Ovary (tissue), 9 donors: Measurements from ENCODE around the gene PRODH2. TPM values are rescaled to one million over a fixed set of nuclear protein-coding genes. Genes with fewer than 3 reads are reported as not detected.

Source experiments
- DNase-seq, 5 donors: peaks; one replicate each; pipeline ENCODE4 v3.0.0-alpha.2; 2019 to 2020
- H3K27ac ChIP-seq, 2 donors: fragments of 200-600 bp; one replicate each; pipeline versions ENCODE4 v1.5.1 to v1.8.0; 2019 to 2022
- H3K27me3 ChIP-seq: fragments of 200-600 bp; one replicate; pipeline ENCODE4 v1.8.0; 2022
- H3K36me3 ChIP-seq: fragments of 200-600 bp; sonication (generic); one replicate; pipeline ENCODE4 v1.5.1; 2019
- H3K4me1 ChIP-seq: one replicate; pipeline ENCODE4 v1.8.1; 2013; ENCODE audit warnings: mild to moderate bottlenecking, moderate library complexity; ENCODE audit not compliant: insufficient read depth
- H3K4me3 ChIP-seq: fragments of 200-600 bp; sonication (generic); one replicate; pipeline ENCODE4 v1.5.1; 2017
- H3K9me3 ChIP-seq, 2 donors: fragments of 200-600 bp in 1 of 2; sonication (generic) in 1 of 2; one replicate each; pipeline versions ENCODE4 v1.5.1 to v1.8.1; 2013 to 2019; ENCODE audit warnings: mild to moderate bottlenecking in 1 of 2, moderate library complexity in 1 of 2
- CTCF ChIP-seq, 3 donors: fragments of 450-650 bp in 2 of 3; fragments of 200-600 bp in 1 of 3; IDR thresholded peaks; one replicate each; pipeline versions ENCODE4 v1.5.1 to v1.8.0; 2016 to 2022; ENCODE audit warnings: antibody characterized with exemption in 3 of 3, mild to moderate bottlenecking in 1 of 3
- EP300 ChIP-seq: sonication (generic); formaldehyde crosslinking; IDR thresholded peaks from one replicate; pipeline ENCODE4 v1.6.1; 2017; ENCODE audit warnings: antibody characterized with exemption
- POLR2A ChIP-seq: fragments of 450-650 bp; IDR thresholded peaks from one replicate; pipeline ENCODE4 v1.6.1; 2017; ENCODE audit warnings: antibody characterized with exemption, mild to moderate bottlenecking, moderate library complexity
- WGBS, 3 donors: extraction: QIAGEN DNeasy Blood & Tissue Kit in 1 of 3; methylation state at CpG; one replicate each; pipeline versions ENCODE4 v1.1.5 to v1.1.7; 2013 to 2017; 5-methylcytosine and 5-hydroxymethylcytosine counted together
- intact Hi-C, 4 donors: fragments of 100-400 bp; cut with DNase I; formaldehyde crosslinking; loops; one replicate each; pipeline versions ENCODE4 v1.11.0 to v1.15.1; 2022 to 2023
- polyA plus RNA-seq, 2 donors: library from polyadenylated mRNA; stranded (reverse); fragments of 200-250 nt in 1 of 2; fragments of 350-450 nt in 1 of 2; fragmentation: Illumina TruSeq in 1 of 2; extraction: RNeasy Lipid Tissue Mini Kit (QIAGEN cat#74804) in 1 of 2; gene quantifications; one replicate each; pipeline ENCODE4 v1.2.3, GENCODE V29; 2013 to 2014
- total RNA-seq, 7 donors: library from RNA; depleted of rRNA in 2 of 7; stranded (reverse); fragments of >200 nt in 2 of 7; fragmentation: NEBNext Ultra II Directional in 3 of 7; extraction: Animal tissue kit (Norgen Biotek cat#: 25700) in 3 of 7; gene quantifications; one replicate each; pipeline versions ENCODE4 v1.1.0 to v1.2.4, GENCODE V29; 2016 to 2023
- donor health status: DM: no; HTN: no; CAD: no; lungs with moderate emphysema.
- donor health status: DM: no; HTN: no; CAD: no.
- donor health status: Bipolar disorder and iron deficiency.
- donor health status: DM: yes; HTN: yes; CAD: no.
- donor health status: DM: no; HTN: no; CAD: no.
- donor health status: DM: yes; HTN: yes; CAD: no.

Gene PRODH2
- total and polyA plus RNA-seq, 9 donors, result 0.41 TPM; not detected in 8

DNA sequence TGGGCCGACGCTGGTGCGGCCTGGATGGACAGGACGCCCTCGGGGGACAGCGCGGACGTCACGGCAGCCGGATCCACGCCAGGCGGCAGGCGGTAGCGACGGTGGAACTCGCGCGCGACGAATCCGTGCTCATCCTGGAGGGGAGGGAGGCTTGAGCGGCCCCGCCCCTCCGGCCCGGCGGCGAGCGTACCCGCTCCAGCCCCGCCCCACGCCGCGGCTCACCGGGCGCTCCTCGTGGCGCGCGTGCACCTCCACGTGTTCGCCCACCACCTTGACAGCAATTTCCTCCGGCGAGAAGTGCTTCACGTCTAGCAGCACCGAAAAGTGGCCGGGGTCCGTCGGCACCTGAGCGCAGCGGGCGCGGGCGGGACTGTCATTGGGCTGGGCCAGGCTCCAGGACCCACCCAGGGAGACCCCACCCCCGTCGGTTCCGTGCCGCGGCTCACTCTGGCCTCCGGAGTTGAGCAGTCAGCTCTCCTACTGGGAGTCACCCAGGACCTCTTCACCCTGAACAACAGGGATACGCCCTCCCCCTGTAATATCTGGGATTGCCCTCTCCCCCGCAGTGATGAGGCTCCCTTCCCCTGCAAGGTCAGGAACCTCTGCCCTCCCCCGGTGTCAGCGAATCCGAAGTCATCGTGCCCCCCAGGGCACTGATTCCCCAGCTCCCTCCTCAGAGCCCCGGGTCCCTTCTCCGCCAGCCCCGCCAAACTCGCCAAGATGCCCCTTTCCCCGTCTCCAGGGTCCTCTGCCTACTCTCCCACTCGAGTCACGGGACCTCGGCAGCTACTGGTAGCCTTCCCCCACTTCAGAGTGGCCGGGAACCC is 56.9 kb downstream of the PRODH2 start:
- no peaks in the 10 kb centered on the region for H3K36me3 ChIP-seq
- H3K9me3 ChIP-seq, result no peaks in the 10 kb centered on the region
- WGBS, 3 donors, result 3 to 8% (median 5%) methylated on average over 43 to 74 of the region's 74 CpGs
- H3K27me3 ChIP-seq, result no peaks in the 10 kb centered on the region
- TF ChIP-seq POLR2A (peak; percentile 49), EP300 (peak; percentile 69), CTCF (IDR thresholded peaks at IDR 0.05) (no peak)
- peak overlapping the region; percentile 90 to 97 for H3K27ac ChIP-seq
- intact Hi-C loops, result loop anchor here in 1 of 4 donors (2.0 kb wide), 1 partner anchor 39 kb away; no protein-coding TSS in a partner anchor
- peak overlapping the region; percentile 37 for H3K4me3 ChIP-seq
- H3K4me1 ChIP-seq, result peaks cover 12% of the 10 kb centered on the region
- peak; percentile 95 to 96 (median 95) for DNase-seq

GRCh38 chr19:35755131-35755549 is 57.5 kb downstream of the PRODH2 start:
- Histone ChIP-seq H3K4me1 (peaks cover 12% of the 10 kb centered on the region), H3K27me3 (no peaks in the 10 kb centered on the region), H3K27ac (peak overlapping the region; percentile 90 to 97), H3K36me3 (no peaks in the 10 kb centered on the region), H3K9me3 (no peaks in the 10 kb centered on the region), H3K4me3 (peak overlapping the region; percentile 37)
- DNase-seq, result no peak
- intact Hi-C loops, result no loop called here
- TF ChIP-seq EP300, result no peak
- TF ChIP-seq POLR2A, result no peak
- no peak for TF ChIP-seq CTCF (IDR thresholded peaks at IDR 0.05)
- 15 to 26% (median 18%) methylated on average over 13 to 17 of the region's 17 CpGs for WGBS, 3 donors

GRCh38 chr19:35754370-35755130 is 58.1 kb downstream of the PRODH2 start:
- Histone ChIP-seq H3K36me3 (no peaks in the 10 kb centered on the region), H3K4me3 (no peak overlapping the region), H3K27ac (peak overlapping the region; percentile 90 to 97), H3K27me3 (no peaks in the 10 kb centered on the region), H3K4me1 (peaks cover 12% of the 10 kb centered on the region), H3K9me3 (no peaks in the 10 kb centered on the region)
- WGBS, 3 donors, result 69 to 73% (median 70%) methylated on average over 13 of the region's 13 CpGs
- no peak for TF ChIP-seq EP300
- no peak for TF ChIP-seq POLR2A
- TF ChIP-seq CTCF (IDR thresholded peaks at IDR 0.05), result no peak
- intact Hi-C loops, result no loop called here
- peak in 4 of 5 donors; percentile 46 to 58 (median 58) for DNase-seq

DNA sequence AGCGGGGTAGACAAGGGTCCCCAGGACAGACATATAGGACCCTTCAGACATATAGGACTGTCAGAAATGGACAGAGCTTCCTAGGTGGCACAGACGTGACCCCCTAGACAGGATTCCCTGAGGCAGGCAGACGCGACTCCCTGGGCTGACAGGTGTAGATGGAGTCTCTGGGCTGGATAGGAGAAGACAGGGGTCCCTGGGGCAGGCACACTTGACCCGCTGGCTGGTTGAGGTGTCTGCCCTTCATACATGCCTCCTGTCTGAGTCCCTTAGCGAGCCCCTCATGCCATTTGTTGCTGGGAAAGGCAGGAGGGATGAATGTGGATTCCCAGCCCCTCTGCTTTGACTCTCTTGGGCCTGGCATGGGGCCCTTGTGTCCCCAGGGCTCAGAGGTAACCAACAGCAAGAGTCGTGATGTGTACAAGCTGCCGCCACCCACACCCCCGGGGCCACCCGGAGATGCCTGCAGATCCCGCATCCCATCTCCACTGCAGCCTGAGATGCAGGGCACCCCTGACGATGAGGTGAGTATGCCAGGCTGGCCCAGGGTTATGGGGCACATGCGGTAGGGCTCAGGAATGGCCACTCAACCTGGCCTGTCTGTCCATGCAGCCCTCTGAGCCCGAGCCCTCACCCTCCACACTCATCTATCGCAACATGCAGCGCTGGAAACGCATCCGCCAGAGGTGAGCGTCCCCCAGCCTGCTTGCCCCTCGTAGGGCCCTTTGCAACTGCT is 58.8 kb downstream of the PRODH2 start:
- no peak overlapping the region for H3K4me3 ChIP-seq
- peak in 4 of 5 donors; percentile 46 to 56 (median 54) for DNase-seq
- H3K9me3 ChIP-seq, result no peaks in the 10 kb centered on the region
- peak overlapping the region; percentile 21 to 97 for H3K27ac ChIP-seq
- intact Hi-C loops, result no loop called here
- no peak for TF ChIP-seq EP300
- TF ChIP-seq CTCF (IDR thresholded peaks at IDR 0.05), result no peak
- TF ChIP-seq POLR2A, result no peak
- H3K4me1 ChIP-seq, result peaks cover 11% of the 10 kb centered on the region
- 89 to 93% (median 90%) methylated on average over 16 to 20 of the region's 20 CpGs for WGBS, 3 donors
- no peaks in the 10 kb centered on the region for H3K27me3 ChIP-seq
- H3K36me3 ChIP-seq, result no peaks in the 10 kb centered on the region
